K562 (cell line): ENCODE data around the gene CFAP69. TPM values are rescaled to one million over a fixed set of nuclear protein-coding genes. Genes with fewer than 3 reads are reported as not detected.

Experiments
- ATAC-seq: fragments of 200-7000 bp; cut with Tn5 transposase; 3 replicates; pipeline ENCODE4 v1.9.1; 2020; ENCODE audit warnings: moderate library complexity
- BruUV-seq: library from RNA; stranded (reverse); fragments of 400-500 nt; replicated peaks from 2 replicates; lab custom pipeline; 2021; lab: Mats Ljungman, UMichigan
- CTCF ChIA-PET: fragments of 300-600 bp; formaldehyde crosslinking; extraction: SDS; loops from one replicate; lab custom pipeline; 2021; ENCODE audit warnings: low intra/inter-chr PET ratio; lab: Yijun Ruan, JAX
- POLR2A ChIA-PET: fragments of 300-600, 350-650 bp; sonication (Branson Sonifier 250); formaldehyde crosslinking; extraction: SDS; loops from one replicate; lab custom pipeline; 2021; ENCODE audit warnings: antibody characterized with exemption, inconsistent platforms; lab: Yijun Ruan, JAX
- DNase-seq, 4 experiments: peaks; one replicate each; pipeline versions ENCODE4 v3.0.0 to v3.0.0-alpha.2; 2011 to 2018; ENCODE audit warnings: low spot score in 3 of 4, mixed read lengths in 3 of 4; ENCODE audit errors: extremely low read depth in 1 of 4
- FAIRE-seq: peaks from 2 replicates; lab custom pipeline; 2011; peaks lifted over from hg19 to GRCh38; lab: Jason Lieb, UNC
- H2AFZ ChIP-seq: 2 replicates; pipeline ENCODE4 v1.6.0; 2011; ENCODE audit warnings: low read depth, low read length, control low read depth, inconsistent platforms
- H3K27ac ChIP-seq: fragments of 200-600 bp; 3 replicates; pipeline ENCODE4 v1.8.0; 2011; ENCODE audit warnings: low read depth, mild to moderate bottlenecking, control low read depth, inconsistent platforms, low read length, moderate library complexity, mixed read lengths; ENCODE audit errors: extremely low read depth
- H3K27me3 ChIP-seq, 2 experiments: fragments of 300-600 bp in 1 of 2; 2 replicates in 1 of 2; 3 replicates in 1 of 2; pipeline versions ENCODE4 v1.6.0 to v1.8.0; 2011; ENCODE audit warnings: inconsistent platforms in 2 of 2, low read length in 2 of 2, mild to moderate bottlenecking in 1 of 2, mixed read lengths in 1 of 2, moderate library complexity in 1 of 2; ENCODE audit not compliant: control insufficient read depth in 2 of 2, insufficient read depth in 2 of 2
- H3K36me3 ChIP-seq: fragments of 300-600 bp; 3 replicates; pipeline ENCODE4 v1.8.0; 2011; ENCODE audit warnings: mild to moderate bottlenecking, low read length, inconsistent platforms; ENCODE audit not compliant: control insufficient read depth, insufficient read depth
- H3K4me1 ChIP-seq, 2 experiments: fragments of 200-600 bp in 1 of 2; replicated peaks in 1 of 2; 2 replicates in 1 of 2; 3 replicates in 1 of 2; pipeline versions ENCODE4 v1.5.1 to v1.8.0; 2011; ENCODE audit warnings: inconsistent platforms in 2 of 2, low read length in 2 of 2, mild to moderate bottlenecking in 1 of 2, mixed read lengths in 1 of 2, moderate library complexity in 1 of 2; ENCODE audit not compliant: control insufficient read depth in 2 of 2, insufficient read depth in 2 of 2
- H3K4me2 ChIP-seq: 2 replicates; pipeline ENCODE4 v1.6.1; 2011; ENCODE audit warnings: low read length, control low read depth, inconsistent platforms, mixed read lengths; ENCODE audit not compliant: insufficient read depth
- H3K4me3 ChIP-seq: fragments of 200-600 bp; sonication (generic), shearing (Covaris generic); 2 replicates; pipeline ENCODE4 v1.5.1; 2016; ENCODE audit warnings: control low read depth, inconsistent platforms
- H3K79me2 ChIP-seq: fragments of 200-600 bp; 3 replicates; pipeline ENCODE4 v1.8.0; 2011; ENCODE audit warnings: low read length, inconsistent platforms; ENCODE audit not compliant: control insufficient read depth, insufficient read depth
- H3K9ac ChIP-seq, 2 experiments: 2 replicates each; pipeline versions ENCODE4 v1.6.0 to v1.6.1; 2011; ENCODE audit warnings: low read depth in 2 of 2, low read length in 2 of 2, control low read depth in 1 of 2, inconsistent platforms in 1 of 2, mild to moderate bottlenecking in 1 of 2, mixed read lengths in 1 of 2; ENCODE audit not compliant: insufficient read depth in 1 of 2
- H3K9me1 ChIP-seq: one replicate; pipeline ENCODE4 v1.6.0; 2011; ENCODE audit warnings: inconsistent platforms, mild to moderate bottlenecking, low read length, moderate library complexity; ENCODE audit not compliant: control insufficient read depth, insufficient read depth
- H3K9me3 ChIP-seq: replicated peaks from 2 replicates; pipeline ENCODE4 v1.5.1; 2011; ENCODE audit warnings: low read depth, low read length, inconsistent platforms; ENCODE audit not compliant: control insufficient read depth, insufficient read depth
- H4K20me1 ChIP-seq: replicated peaks from 2 replicates; pipeline ENCODE4 v1.6.1; 2011; ENCODE audit warnings: low read length, inconsistent platforms, mixed read lengths; ENCODE audit not compliant: control insufficient read depth, insufficient read depth
- CBX3 ChIP-seq, 2 experiments: IDR thresholded peaks; 1 replicate in 1 of 2; 2 replicates in 1 of 2; pipeline ENCODE4 v1.6.1; 2012; ENCODE audit warnings: inconsistent platforms in 2 of 2, low read length in 2 of 2, borderline replicate concordance in 1 of 2, control low read depth in 1 of 2
- PML ChIP-seq: IDR thresholded peaks from 2 replicates; pipeline ENCODE4 v1.6.1; 2012; ENCODE audit warnings: low read length, inconsistent platforms
- RNF2 ChIP-seq: sonication (generic); IDR thresholded peaks from 2 replicates; pipeline ENCODE4 v1.6.1; 2016
- SMAD3 ChIP-seq: fragments of 450-650 bp; formaldehyde crosslinking; conservative IDR thresholded peaks from 2 replicates; pipeline ENCODE4 v1.4.0; 2020; ENCODE audit warnings: mild to moderate bottlenecking
- SOX6 ChIP-seq: fragments of 450-650 bp; IDR thresholded peaks from 2 replicates; pipeline ENCODE4 v1.6.1; 2014; ENCODE audit warnings: mild to moderate bottlenecking
- ZNF146 ChIP-seq: IDR thresholded peaks from one replicate; pipeline ENCODE4 v1.6.1; 2018; ENCODE audit warnings: missing compliant biosample characterization; ENCODE audit not compliant: unreplicated experiment
- WGBS: fragments of 100-300 bp; shearing (Covaris generic); methylation state at CpG from one replicate; pipeline ENCODE4 v1.1.6; 2016; ENCODE audit warnings: low coverage, mixed read lengths; ENCODE audit not compliant: insufficient coverage; ENCODE audit errors: missing lambda C conversion rate; 5-methylcytosine and 5-hydroxymethylcytosine counted together
- in situ Hi-C: fragments of 300-500 bp; cut with MboI; formaldehyde crosslinking; loops from 4 replicates; pipeline ENCODE4 v1.15.0; 2018; ENCODE audit warnings: inconsistent platforms, mixed read lengths
- intact Hi-C: fragments of 100-400 bp; cut with micrococcal nuclease; formaldehyde crosslinking; loops from 2 replicates; pipeline ENCODE4 v1.14.2; 2022
- polyA plus RNA-seq, 8 experiments: library from polyadenylated mRNA; depleted of rRNA in 4 of 8; stranded (reverse) in 5 of 8; unstranded in 3 of 8; fragments of >200 nt; fragmentation: Nextera tagmentation in 2 of 8; fragmentation: Illumina TruSeq in 1 of 8; extraction: Ambion mirVana in 2 of 8; extraction: Trizol in 1 of 8; gene quantifications; 2 replicates each; pipeline versions ENCODE4 v1.2.1 to v1.2.3, GENCODE V29; 2011 to 2014; ENCODE audit warnings: inconsistent platforms in 1 of 8, missing spikeins in 1 of 8
- total RNA-seq, 7 experiments: library from RNA; depleted of rRNA in 6 of 7; stranded (reverse); fragments of >200 nt in 6 of 7; fragmentation: Illumina TruSeq in 2 of 7; extraction: Trizol in 2 of 7; gene quantifications; 2 replicates each; pipeline versions ENCODE4 v1.2.1 to v1.2.3, GENCODE V29; 2011 to 2021; ENCODE audit warnings: low replicate concordance in 1 of 7
- TF ChIP-seq, protein P1 (sequence below): fragments of 250-450 bp; sonication (Bioruptor Pico); IDR thresholded peaks from 2 replicates; pipeline ENCODE4 v1.4.0; 2020; ENCODE audit warnings: mild to moderate bottlenecking, moderate library complexity

CFAP69 gene
- total and polyA plus RNA-seq, 9 of the 15 experiments (the other 6 are each of a cell fraction or from before 2014, with no cell fraction given): 0.24 to 5.1 (median 1.7) TPM

DNA sequence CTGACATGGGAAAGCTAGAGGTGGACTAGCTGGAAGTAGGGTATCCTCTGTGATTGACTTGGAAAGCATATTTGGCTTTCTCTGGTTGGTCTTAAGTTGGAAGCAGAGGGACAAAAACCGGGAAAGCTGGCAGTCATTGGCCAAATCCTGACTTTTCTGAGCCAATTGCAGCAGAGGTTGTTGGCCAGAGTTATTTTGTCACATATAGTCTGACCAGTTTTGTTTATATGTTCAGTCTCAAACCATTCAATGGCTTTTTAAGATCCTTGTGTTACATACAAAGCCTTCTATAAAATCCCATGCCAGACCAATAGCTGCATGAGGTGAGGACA lies 6.3 kb downstream of the CFAP69 start:
- H3K27ac ChIP-seq: no peak overlapping the region
- H3K9me1 ChIP-seq: no peaks in the 10 kb centered on the region
- DNase-seq: no peak
- no peaks in the 10 kb centered on the region for H3K4me1 ChIP-seq
- H2AFZ ChIP-seq: no peak overlapping the region
- FAIRE-seq: no peak
- H3K4me2 ChIP-seq: no peak overlapping the region
- no peaks in the 10 kb centered on the region for H3K36me3 ChIP-seq
- H3K9ac ChIP-seq: no peak overlapping the region
- no peaks in the 10 kb centered on the region for H3K79me2 ChIP-seq
- no peak overlapping the region for H3K4me3 ChIP-seq
- no TSS peak for BruUV-seq
- POLR2A ChIA-PET: interaction anchor here (0.5 to 1.7 kb wide), 2 partner anchors 8 to 1994 kb away, joined by 3 to 5 read pairs; no protein-coding TSS in a partner anchor
- TF ChIP-seq SOX6: no peak
- TF ChIP-seq SMAD3 (CRISPR knock-in tag): no peak
- TF ChIP-seq CBX3 (IDR thresholded peaks at IDR 0.05; ENCODE audit: borderline replicate concordance in 1 of 2, low read length in 2 of 2): no peak
- no peak for TF ChIP-seq PML
- TF ChIP-seq RNF2: no peak
- TF ChIP-seq, protein P1, sequence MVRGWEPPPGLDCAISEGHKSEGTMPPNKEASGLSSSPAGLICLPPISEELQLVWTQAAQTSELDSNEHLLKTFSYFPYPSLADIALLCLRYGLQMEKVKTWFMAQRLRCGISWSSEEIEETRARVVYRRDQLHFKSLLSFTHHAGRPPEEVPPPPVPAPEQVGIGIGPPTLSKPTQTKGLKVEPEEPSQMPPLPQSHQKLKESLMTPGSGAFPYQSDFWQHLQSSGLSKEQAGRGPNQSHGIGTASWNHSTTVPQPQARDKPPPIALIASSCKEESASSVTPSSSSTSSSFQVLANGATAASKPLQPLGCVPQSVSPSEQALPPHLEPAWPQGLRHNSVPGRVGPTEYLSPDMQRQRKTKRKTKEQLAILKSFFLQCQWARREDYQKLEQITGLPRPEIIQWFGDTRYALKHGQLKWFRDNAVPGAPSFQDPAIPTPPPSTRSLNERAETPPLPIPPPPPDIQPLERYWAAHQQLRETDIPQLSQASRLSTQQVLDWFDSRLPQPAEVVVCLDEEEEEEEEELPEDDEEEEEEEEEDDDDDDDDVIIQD (CRISPR knock-in tag): no peak
- no peak for TF ChIP-seq ZNF146 (CRISPR knock-in tag)
- intact Hi-C loops (no loop called here), in situ Hi-C loops (no loop called here)
- H3K9me3 ChIP-seq: no peaks in the 10 kb centered on the region
- H3K27me3 ChIP-seq: peaks cover 0 to 4% of the 10 kb centered on the region in 2 experiments; a peak in 1 of 5 replicates
- CTCF ChIA-PET: no interaction called here
- H4K20me1 ChIP-seq: no peaks in the 10 kb centered on the region
- 0% methylated on average over 1 of the region's 1 CpG for WGBS
- ATAC-seq: no peak
